ENCODE measurements around the gene OTUB2.

DNA sequence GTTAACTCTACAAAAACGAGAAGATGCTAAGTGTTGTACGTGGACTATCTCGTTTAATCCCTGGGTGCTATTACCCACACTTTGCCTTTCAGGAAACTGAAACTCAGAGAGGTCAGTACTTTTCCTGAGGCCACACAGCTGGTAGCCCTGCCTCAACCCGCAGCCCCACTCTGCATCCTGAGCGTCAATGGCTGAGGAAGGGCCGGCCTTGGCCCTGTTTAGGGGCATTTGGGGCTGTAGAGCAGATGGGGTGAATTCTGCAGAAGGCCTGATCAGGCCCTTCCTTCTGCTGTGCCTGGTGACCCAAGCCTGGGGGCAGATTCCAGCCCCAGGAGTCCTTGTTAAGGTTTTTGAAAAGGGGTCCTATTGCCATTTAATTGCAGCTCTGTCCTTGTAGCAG lies 32.8 kb upstream of the OTUB2 start:
- TF ChIP-seq, protein P1, sequence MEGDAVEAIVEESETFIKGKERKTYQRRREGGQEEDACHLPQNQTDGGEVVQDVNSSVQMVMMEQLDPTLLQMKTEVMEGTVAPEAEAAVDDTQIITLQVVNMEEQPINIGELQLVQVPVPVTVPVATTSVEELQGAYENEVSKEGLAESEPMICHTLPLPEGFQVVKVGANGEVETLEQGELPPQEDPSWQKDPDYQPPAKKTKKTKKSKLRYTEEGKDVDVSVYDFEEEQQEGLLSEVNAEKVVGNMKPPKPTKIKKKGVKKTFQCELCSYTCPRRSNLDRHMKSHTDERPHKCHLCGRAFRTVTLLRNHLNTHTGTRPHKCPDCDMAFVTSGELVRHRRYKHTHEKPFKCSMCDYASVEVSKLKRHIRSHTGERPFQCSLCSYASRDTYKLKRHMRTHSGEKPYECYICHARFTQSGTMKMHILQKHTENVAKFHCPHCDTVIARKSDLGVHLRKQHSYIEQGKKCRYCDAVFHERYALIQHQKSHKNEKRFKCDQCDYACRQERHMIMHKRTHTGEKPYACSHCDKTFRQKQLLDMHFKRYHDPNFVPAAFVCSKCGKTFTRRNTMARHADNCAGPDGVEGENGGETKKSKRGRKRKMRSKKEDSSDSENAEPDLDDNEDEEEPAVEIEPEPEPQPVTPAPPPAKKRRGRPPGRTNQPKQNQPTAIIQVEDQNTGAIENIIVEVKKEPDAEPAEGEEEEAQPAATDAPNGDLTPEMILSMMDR (IDR thresholded peaks at IDR 0.05; ENCODE audit: control extremely low read depth in 1 of 3, insufficient read depth in 1 of 3, low read depth in 1 of 3, low read length in 3 of 3): no peak
- TF ChIP-seq PHF8 (conservative IDR thresholded peaks at IDR 0.05; ENCODE audit: low read depth, low read length): no peak
- no peak for TF ChIP-seq POLR2A (IDR thresholded peaks at IDR 0.05; ENCODE audit: control extremely low read depth in 1 of 2, low read depth in 2 of 2, low read length in 2 of 2)
- TF ChIP-seq TBP (IDR thresholded peaks at IDR 0.05; ENCODE audit: low read depth, low read length): no peak
- TF ChIP-seq EZH2 (IDR thresholded peaks at IDR 0.05; ENCODE audit: low read depth, low read length, severe bottlenecking): no peak
- no peak for TF ChIP-seq BACH1 (IDR thresholded peaks at IDR 0.05; ENCODE audit: low read length)
- TF ChIP-seq, protein P2, sequence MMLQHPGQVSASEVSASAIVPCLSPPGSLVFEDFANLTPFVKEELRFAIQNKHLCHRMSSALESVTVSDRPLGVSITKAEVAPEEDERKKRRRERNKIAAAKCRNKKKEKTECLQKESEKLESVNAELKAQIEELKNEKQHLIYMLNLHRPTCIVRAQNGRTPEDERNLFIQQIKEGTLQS (IDR thresholded peaks at IDR 0.05; ENCODE audit: insufficient read depth, low read depth, low read length): no peak
- TF ChIP-seq TAF1 (IDR thresholded peaks at IDR 0.05; ENCODE audit: low read depth, low read length): no peak
- TF ChIP-seq, protein P3, sequence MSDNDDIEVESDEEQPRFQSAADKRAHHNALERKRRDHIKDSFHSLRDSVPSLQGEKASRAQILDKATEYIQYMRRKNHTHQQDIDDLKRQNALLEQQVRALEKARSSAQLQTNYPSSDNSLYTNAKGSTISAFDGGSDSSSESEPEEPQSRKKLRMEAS (IDR thresholded peaks at IDR 0.05): no peak
- no peak for TF ChIP-seq RFX5 (IDR thresholded peaks at IDR 0.05; ENCODE audit: borderline replicate concordance, low read depth, low read length)
- no peak for TF ChIP-seq JUN (IDR thresholded peaks at IDR 0.05; ENCODE audit: low read depth, low read length)

All from H1 (cell line).